PC-3 (cell line): Measurements from ENCODE around the gene CCDC92. TPM values are rescaled to one million over a fixed set of nuclear protein-coding genes. Genes with fewer than 3 reads are reported as not detected.

Experiments used
- ATAC-seq: fragments of 200-7000 bp; cut with Tn5 transposase; 2 replicates; pipeline ENCODE4 v1.9.1; 2020; ENCODE audit warnings: mild to moderate bottlenecking, moderate library complexity
- BruUV-seq: library from RNA; stranded (reverse); fragments of 400-500 nt; replicated peaks from 2 replicates; lab custom pipeline; 2021; lab: Mats Ljungman, UMichigan
- CTCF ChIA-PET: fragments of 300-600 bp; sonication (Branson Sonifier 250); formaldehyde crosslinking; loops from one replicate; lab custom pipeline; 2022; ENCODE audit warnings: antibody characterized with exemption; lab: Charles Lee
- POLR2A ChIA-PET: fragments of 300-600 bp; sonication (Branson Sonifier 250); formaldehyde crosslinking; loops from one replicate; lab custom pipeline; 2022; ENCODE audit warnings: antibody characterized with exemption; ENCODE audit not compliant: unreplicated experiment; lab: Charles Lee
- DNase-seq: peaks from one replicate; pipeline ENCODE4 v3.0.0-alpha.2; 2015
- H2AFZ ChIP-seq: fragments of 300-600 bp; sonication (generic); 2 replicates; pipeline ENCODE4 v1.6.0; 2016; ENCODE audit warnings: antibody characterized with exemption, low read length
- H3F3A ChIP-seq: fragments of 300-600 bp; sonication (generic); one replicate; pipeline ENCODE4 v1.6.0; 2017; ENCODE audit warnings: antibody characterized with exemption, low read length, control low read depth, mild to moderate bottlenecking; ENCODE audit not compliant: unreplicated experiment
- H3K27ac ChIP-seq: fragments of 300-600 bp; sonication (generic); 2 replicates; pipeline ENCODE4 v1.5.1; 2016; ENCODE audit warnings: mild to moderate bottlenecking, low read length
- H3K27me3 ChIP-seq: fragments of 300-600 bp; sonication (generic); 2 replicates; pipeline ENCODE4 v1.6.1; 2016; ENCODE audit warnings: low read length, mixed read lengths
- H3K36me3 ChIP-seq: fragments of 300-600 bp; sonication (generic); 2 replicates; pipeline ENCODE4 v1.6.1; 2016; ENCODE audit warnings: low read depth, mixed run types, low read length, mixed read lengths
- H3K4me1 ChIP-seq: fragments of 300-600 bp; sonication (generic); 2 replicates; pipeline ENCODE4 v1.5.1; 2016; ENCODE audit warnings: low read length; ENCODE audit not compliant: insufficient read depth
- H3K4me2 ChIP-seq: fragments of 300-600 bp; sonication (generic); 2 replicates; pipeline ENCODE4 v1.6.0; 2016; ENCODE audit warnings: low read length
- H3K4me3 ChIP-seq: fragments of 300-600 bp; sonication (generic); 2 replicates; pipeline ENCODE4 v1.5.1; 2016; ENCODE audit warnings: mild to moderate bottlenecking, low read length, mixed read lengths
- H3K79me2 ChIP-seq: fragments of 300-600 bp; sonication (generic); 2 replicates; pipeline ENCODE4 v1.6.1; 2017; ENCODE audit warnings: low read length, mixed read lengths
- H3K9ac ChIP-seq: fragments of 300-600 bp; sonication (generic); 2 replicates; pipeline ENCODE4 v1.6.0; 2016; ENCODE audit warnings: mild to moderate bottlenecking, low read length
- H3K9me2 ChIP-seq: fragments of 300-600 bp; sonication (generic); replicated peaks from 2 replicates; pipeline ENCODE4 v1.6.1; 2016; ENCODE audit warnings: mixed run types, low read length, mixed read lengths
- H3K9me3 ChIP-seq: fragments of 300-600 bp; sonication (generic); 2 replicates; pipeline ENCODE4 v1.6.1; 2016; ENCODE audit warnings: low read length, mixed read lengths
- H4K20me1 ChIP-seq: fragments of 300-600 bp; sonication (generic); 2 replicates; pipeline ENCODE4 v1.6.1; 2016; ENCODE audit warnings: low read length, mixed read lengths
- EZH2 ChIP-seq: fragments of 300-600 bp; sonication (generic); IDR thresholded peaks from one replicate; pipeline ENCODE4 v1.6.1; 2017; ENCODE audit warnings: antibody characterized with exemption, mild to moderate bottlenecking, low read length; ENCODE audit not compliant: unreplicated experiment
- EZH2phosphoT487 ChIP-seq: fragments of 300-600 bp; sonication (generic); IDR thresholded peaks from 2 replicates; pipeline ENCODE4 v1.6.1; 2018; ENCODE audit warnings: mild to moderate bottlenecking, antibody characterized with exemption, low read length, borderline replicate concordance
- intact Hi-C: fragments of 100-400 bp; cut with micrococcal nuclease; formaldehyde crosslinking; loops from 2 replicates; pipeline ENCODE4 v1.9.0; 2023
- total RNA-seq: library from RNA; depleted of rRNA; stranded (reverse); fragments of >200 nt; gene quantifications from 2 replicates; pipeline ENCODE4 v1.2.3, GENCODE V29; 2014
- TF ChIP-seq, protein P1 (sequence below): fragments of 300-600 bp; sonication (generic); conservative IDR thresholded peaks from 2 replicates; pipeline ENCODE4 v1.5.1; 2017; ENCODE audit warnings: antibody characterized with exemption, low read depth, mild to moderate bottlenecking, low read length

CCDC92 gene
- total RNA-seq, 1 experiment from 2014 or later, result 9.6 TPM

DNA sequence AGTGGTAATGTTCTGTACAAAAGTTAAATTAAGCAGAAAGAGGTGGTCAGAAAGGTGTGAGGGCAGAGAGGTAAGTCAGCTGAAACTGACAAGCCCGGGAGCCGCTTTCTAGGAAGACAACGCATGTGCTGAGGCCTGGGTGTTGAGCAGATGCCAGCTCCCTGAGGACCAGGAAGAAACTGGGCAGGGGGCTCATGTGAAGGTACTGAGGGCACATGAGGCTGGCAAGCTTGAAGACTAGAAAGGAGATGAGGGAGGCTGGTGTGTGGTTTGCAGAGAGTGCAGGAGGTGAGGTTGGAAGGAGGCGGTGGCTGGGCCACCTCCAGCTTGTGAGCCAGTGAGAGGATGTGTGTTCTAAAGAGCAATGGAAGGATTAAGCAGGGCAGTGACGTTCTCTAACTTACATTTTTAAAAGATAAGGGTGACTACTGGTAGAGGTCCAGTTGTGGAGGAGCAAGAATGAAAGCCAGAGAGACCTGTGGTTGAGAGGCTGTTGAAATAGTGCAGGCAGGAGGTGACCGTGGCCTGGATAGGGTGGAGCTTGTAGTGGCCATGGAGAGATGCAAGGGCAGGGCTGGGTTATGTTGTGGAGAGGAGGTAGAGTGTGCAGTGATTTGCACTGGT lies 29.5 kb upstream of the CCDC92 start:
- H3K4me3 ChIP-seq, result no peak overlapping the region
- BruUV-seq, result no TSS peak
- H3K4me2 ChIP-seq, result no peak overlapping the region
- no peak overlapping the region for H3K9ac ChIP-seq
- H3K36me3 ChIP-seq, result peaks cover 19% of the 10 kb centered on the region; the same call in 1 of the 2 replicates
- H2AFZ ChIP-seq, result no peak overlapping the region
- no peak for DNase-seq
- H3F3A ChIP-seq, result no peaks in the 10 kb centered on the region
- no peak overlapping the region for H3K27ac ChIP-seq
- TF ChIP-seq EZH2phosphoT487 (no peak), EZH2 (no peak)
- TF ChIP-seq, protein P1, sequence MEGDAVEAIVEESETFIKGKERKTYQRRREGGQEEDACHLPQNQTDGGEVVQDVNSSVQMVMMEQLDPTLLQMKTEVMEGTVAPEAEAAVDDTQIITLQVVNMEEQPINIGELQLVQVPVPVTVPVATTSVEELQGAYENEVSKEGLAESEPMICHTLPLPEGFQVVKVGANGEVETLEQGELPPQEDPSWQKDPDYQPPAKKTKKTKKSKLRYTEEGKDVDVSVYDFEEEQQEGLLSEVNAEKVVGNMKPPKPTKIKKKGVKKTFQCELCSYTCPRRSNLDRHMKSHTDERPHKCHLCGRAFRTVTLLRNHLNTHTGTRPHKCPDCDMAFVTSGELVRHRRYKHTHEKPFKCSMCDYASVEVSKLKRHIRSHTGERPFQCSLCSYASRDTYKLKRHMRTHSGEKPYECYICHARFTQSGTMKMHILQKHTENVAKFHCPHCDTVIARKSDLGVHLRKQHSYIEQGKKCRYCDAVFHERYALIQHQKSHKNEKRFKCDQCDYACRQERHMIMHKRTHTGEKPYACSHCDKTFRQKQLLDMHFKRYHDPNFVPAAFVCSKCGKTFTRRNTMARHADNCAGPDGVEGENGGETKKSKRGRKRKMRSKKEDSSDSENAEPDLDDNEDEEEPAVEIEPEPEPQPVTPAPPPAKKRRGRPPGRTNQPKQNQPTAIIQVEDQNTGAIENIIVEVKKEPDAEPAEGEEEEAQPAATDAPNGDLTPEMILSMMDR, result no peak
- H4K20me1 ChIP-seq, result peaks cover 3% of the 10 kb centered on the region; the same call in 1 of the 2 replicates
- H3K4me1 ChIP-seq, result no peaks in the 10 kb centered on the region
- H3K9me3 ChIP-seq, result no peaks in the 10 kb centered on the region
- H3K79me2 ChIP-seq, result 0 out of 2 replicates have a peak, but pooled peaks cover 5% of the 10 kb centered on the region
- intact Hi-C loops, result no loop called here
- ATAC-seq, result no peak
- no peaks in the 10 kb centered on the region for H3K27me3 ChIP-seq
- CTCF ChIA-PET, result no interaction called here
- POLR2A ChIA-PET, result no interaction called here
- no peaks in the 10 kb centered on the region for H3K9me2 ChIP-seq

DNA sequence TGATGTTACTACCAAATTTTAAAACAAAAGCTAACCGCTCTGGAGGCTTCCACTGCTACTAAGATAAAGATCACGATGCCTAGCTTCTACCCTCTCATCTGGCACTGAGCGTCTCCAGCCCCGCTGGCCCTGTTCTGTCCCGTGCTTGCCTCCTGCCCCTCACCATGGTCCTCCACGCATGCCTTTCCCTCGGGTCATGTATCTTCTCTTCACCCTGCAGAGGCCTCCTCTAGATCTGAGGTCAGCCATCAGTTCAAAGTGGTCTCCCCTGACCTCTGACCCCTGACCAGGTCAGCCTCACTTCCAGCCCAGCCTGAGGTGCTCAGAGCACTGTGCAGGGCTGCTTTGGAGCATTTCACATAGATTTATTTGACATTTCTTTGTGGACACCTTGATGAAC lies 28.7 kb upstream of the CCDC92 start:
- DNase-seq (no peak), ATAC-seq (no peak)
- Histone ChIP-seq H3K4me3 (no peak overlapping the region), H2AFZ (no peak overlapping the region), H3K9me2 (no peaks in the 10 kb centered on the region), H3K27me3 (no peaks in the 10 kb centered on the region), H3F3A (no peaks in the 10 kb centered on the region), H3K4me2 (no peak overlapping the region), H3K9ac (no peak overlapping the region), H3K36me3 (peaks cover 19% of the 10 kb centered on the region; the same call in 1 of the 2 replicates), H3K79me2 (0 out of 2 replicates have a peak, but pooled peaks cover 7% of the 10 kb centered on the region), H3K27ac (no peak overlapping the region), H3K9me3 (no peaks in the 10 kb centered on the region), H3K4me1 (no peaks in the 10 kb centered on the region), H4K20me1 (peaks cover 3% of the 10 kb centered on the region; the same call in 1 of the 2 replicates)
- ChIA-PET POLR2A (no interaction called here), CTCF (no interaction called here)
- TF ChIP-seq EZH2 (no peak), EZH2phosphoT487 (no peak)
- TF ChIP-seq, protein P1, result no peak
- intact Hi-C loops, result no loop called here
- no TSS peak for BruUV-seq

DNA sequence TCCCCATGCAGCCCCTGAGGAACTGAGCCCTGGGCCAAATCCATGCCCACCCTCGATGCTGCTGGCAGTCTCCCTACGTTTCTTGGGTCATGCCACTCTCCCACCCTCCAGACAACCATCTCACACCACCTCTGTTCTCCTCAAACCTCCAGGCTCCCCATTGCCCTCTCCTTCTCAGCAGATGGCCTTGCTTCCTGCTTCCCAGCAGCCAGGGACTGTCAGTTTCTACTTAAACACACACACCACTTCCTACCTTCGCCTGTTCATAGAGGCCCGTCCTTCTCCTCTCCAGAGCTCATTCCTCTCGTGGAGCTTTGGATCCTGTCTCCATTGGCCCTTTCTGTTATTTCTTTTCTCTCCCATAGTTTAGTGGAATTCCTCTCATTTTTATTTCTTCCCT lies 27.5 kb upstream of the CCDC92 start:
- TF ChIP-seq, protein P1, result no peak
- TF ChIP-seq EZH2phosphoT487, result no peak
- TF ChIP-seq EZH2, result no peak
- Histone ChIP-seq H3K27ac (no peak overlapping the region), H3K79me2 (peaks cover 16% of the 10 kb centered on the region; the same call in 1 of the 2 replicates), H3K9me2 (no peaks in the 10 kb centered on the region), H3K36me3 (peaks cover 19% of the 10 kb centered on the region; the same call in 1 of the 2 replicates), H3F3A (no peaks in the 10 kb centered on the region), H3K9me3 (no peaks in the 10 kb centered on the region), H3K4me1 (no peaks in the 10 kb centered on the region), H3K27me3 (no peaks in the 10 kb centered on the region), H3K9ac (no peak overlapping the region), H2AFZ (no peak overlapping the region), H3K4me2 (no peak overlapping the region), H3K4me3 (no peak overlapping the region), H4K20me1 (peaks cover 3% of the 10 kb centered on the region; the same call in 1 of the 2 replicates)
- CTCF ChIA-PET, result interaction anchor here (0.6 kb wide), 1 partner anchor 121 kb away, joined by 8 read pairs; no protein-coding TSS in a partner anchor
- DNase-seq (no peak), ATAC-seq (no peak)
- BruUV-seq, result no TSS peak
- intact Hi-C loops, result no loop called here
- POLR2A ChIA-PET, result no interaction called here
